SK-N-MC (cell line): ENCODE data around the gene PPP1R7.

Experiments
- DNase-seq: peaks from one replicate; pipeline ENCODE4 v3.0.0-alpha.2; 2011; ENCODE audit warnings: low read depth, low spot score
- H3K27ac ChIP-seq: fragments of 200-600 bp; sonication (generic); 2 replicates; pipeline ENCODE4 v1.5.1; 2016; ENCODE audit warnings: mixed run types
- H3K36me3 ChIP-seq: fragments of 200-600 bp; sonication (generic); 2 replicates; pipeline ENCODE4 v1.6.1; 2017; ENCODE audit warnings: antibody characterized with exemption, low read length, mixed read lengths; ENCODE audit not compliant: insufficient read depth
- H3K4me3 ChIP-seq: fragments of 200-600 bp; sonication (generic); 2 replicates; pipeline ENCODE4 v1.5.1; 2016
- H3K9ac ChIP-seq: fragments of 200-600 bp; sonication (generic); 2 replicates; pipeline ENCODE4 v1.8.0; 2017; ENCODE audit warnings: mixed run types, mixed read lengths; ENCODE audit not compliant: insufficient read length
- H3K9me3 ChIP-seq: fragments of 200-600 bp; sonication (generic); 2 replicates; pipeline ENCODE4 v1.6.1; 2017; ENCODE audit warnings: low read depth, mild to moderate bottlenecking, antibody characterized with exemption, low read length, moderate library complexity, mixed read lengths
- EZH2 ChIP-seq: fragments of 200-600 bp; sonication (generic); IDR thresholded peaks from one replicate; pipeline ENCODE4 v1.6.1; 2017; ENCODE audit warnings: antibody characterized with exemption
- FOXP2 ChIP-seq: optimal IDR thresholded peaks from 2 replicates; pipeline ENCODE3; 2011; ENCODE audit warnings: mild to moderate bottlenecking, moderate library complexity; ENCODE audit not compliant: insufficient read depth; ENCODE audit errors: extremely low read length, control extremely low read depth
- POLR2AphosphoS5 ChIP-seq: IDR thresholded peaks from 2 replicates; pipeline ENCODE4 v1.6.1; 2012; ENCODE audit warnings: mild to moderate bottlenecking, low read depth, low read length, borderline replicate concordance

Gene PPP1R7

DNA sequence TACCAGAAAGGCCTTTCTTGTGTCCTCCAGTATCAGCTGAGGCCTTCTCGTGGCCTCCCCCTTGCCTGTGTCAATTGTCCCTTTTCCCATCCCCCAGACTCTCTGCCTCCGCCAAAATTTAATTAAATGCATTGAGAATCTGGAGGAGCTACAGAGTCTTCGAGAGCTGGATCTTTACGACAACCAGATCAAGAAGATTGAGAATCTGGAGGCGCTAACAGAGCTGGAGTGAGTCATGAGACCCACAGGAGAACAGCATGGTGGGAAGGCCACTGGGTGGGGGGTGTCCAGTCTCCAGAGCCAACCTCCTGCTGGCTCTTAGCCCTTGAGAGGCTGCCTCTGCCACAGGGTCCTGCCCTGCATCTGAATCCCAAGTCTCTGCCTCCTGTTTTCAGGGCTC lies 8.8 kb downstream of the PPP1R7 start:
- Histone ChIP-seq H3K36me3 (peaks cover 10% of the 10 kb centered on the region; the same call in 1 of the 2 replicates), H3K4me3 (no peak overlapping the region), H3K27ac (no peak overlapping the region), H3K9ac (no peak overlapping the region), H3K9me3 (no peaks in the 10 kb centered on the region)
- TF ChIP-seq FOXP2 (no peak), EZH2 (no peak), POLR2AphosphoS5 (no peak)
- DNase-seq, result no peak

DNA sequence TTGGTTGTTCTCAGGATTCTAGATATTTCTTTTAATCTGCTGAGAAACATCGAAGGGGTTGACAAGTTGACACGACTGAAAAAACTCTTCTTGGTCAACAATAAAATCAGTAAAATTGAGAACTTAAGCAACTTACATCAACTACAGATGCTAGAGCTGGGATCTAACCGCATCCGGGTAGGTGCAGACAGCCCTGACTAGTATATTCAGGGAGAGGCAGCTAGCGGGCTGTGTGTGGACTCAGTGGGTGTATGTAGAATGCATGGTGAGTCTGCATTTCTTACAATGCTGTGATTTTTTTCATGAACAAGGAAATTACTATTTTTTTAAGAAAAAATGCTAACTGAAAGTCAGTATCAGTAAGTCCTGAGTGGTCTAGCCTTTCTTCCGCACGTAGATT lies 10.1 kb downstream of the PPP1R7 start:
- Histone ChIP-seq H3K9ac (no peak overlapping the region), H3K4me3 (no peak overlapping the region), H3K9me3 (no peaks in the 10 kb centered on the region), H3K36me3 (peaks cover 12% of the 10 kb centered on the region; the same call in 1 of the 2 replicates), H3K27ac (no peak overlapping the region)
- DNase-seq, result no peak
- TF ChIP-seq POLR2AphosphoS5 (no peak), EZH2 (no peak), FOXP2 (no peak)

DNA sequence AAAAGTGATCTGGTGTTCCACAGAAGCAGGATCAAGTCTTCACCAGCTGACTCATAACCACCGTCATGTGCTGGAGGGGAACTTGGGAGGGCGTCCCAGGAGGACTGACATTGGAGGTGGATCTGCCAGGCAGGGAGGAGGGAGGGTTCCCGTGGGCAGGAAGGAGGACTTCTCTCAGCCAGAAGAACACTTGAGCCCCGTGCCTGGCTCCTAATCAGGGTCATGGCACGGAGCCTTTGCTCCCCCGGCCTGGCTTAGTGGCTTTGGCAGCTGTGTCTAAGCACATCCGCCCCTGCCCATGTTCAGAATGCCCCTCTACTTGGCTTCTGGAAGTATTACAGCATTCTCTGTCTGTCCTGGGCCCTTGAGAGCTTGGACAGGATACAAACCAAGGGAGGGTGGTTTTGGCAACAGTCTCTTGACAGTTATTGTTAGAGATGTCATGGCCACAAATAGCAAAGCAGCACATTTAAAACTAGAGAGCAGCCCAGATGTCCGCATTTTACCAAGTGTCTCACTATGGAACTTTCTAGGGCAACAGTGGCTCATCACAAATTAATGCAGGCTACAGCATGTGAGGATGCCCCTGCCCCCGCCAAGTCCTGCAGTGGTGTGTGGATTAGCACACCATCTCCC lies 11.5 kb downstream of the PPP1R7 start:
- H3K9me3 ChIP-seq, result no peaks in the 10 kb centered on the region
- no peak for DNase-seq
- H3K27ac ChIP-seq, result no peak overlapping the region
- peaks cover 19% of the 10 kb centered on the region; the same call in 1 of the 2 replicates for H3K36me3 ChIP-seq
- no peak for TF ChIP-seq FOXP2
- TF ChIP-seq POLR2AphosphoS5, result no peak
- TF ChIP-seq EZH2, result no peak
- no peak overlapping the region for H3K9ac ChIP-seq
- no peak overlapping the region for H3K4me3 ChIP-seq

DNA sequence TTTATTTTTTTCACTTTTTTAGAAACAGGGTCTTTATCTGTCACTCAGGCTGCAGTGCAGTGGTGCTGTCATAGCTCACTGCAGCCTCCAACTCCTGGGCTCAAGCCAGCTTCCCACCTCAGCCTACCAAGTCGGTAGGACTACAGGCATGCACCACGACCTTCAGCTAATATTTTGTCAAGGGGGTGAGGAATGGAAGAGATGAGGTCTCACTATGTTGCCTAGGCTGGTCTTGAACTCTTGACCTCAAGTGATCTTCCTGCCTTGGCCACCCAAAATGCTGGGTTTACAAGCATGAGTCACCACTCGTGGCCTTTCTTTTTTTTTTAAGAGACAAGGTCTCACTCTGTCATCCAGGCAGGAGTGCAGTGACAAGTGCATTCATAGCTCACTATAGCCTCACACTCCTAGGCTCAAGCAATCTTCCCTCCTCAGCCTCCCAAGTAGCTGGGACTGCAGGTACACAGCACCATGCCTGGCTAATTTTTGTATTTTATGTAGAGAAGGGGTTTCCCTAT lies 13.4 kb downstream of the PPP1R7 start:
- DNase-seq, result no peak
- no peak overlapping the region for H3K4me3 ChIP-seq
- no peak overlapping the region for H3K9ac ChIP-seq
- no peaks in the 10 kb centered on the region for H3K9me3 ChIP-seq
- H3K36me3 ChIP-seq, result peaks cover 16% of the 10 kb centered on the region; the same call in 1 of the 2 replicates
- TF ChIP-seq EZH2 (no peak), FOXP2 (no peak), POLR2AphosphoS5 (no peak)
- H3K27ac ChIP-seq, result no peak overlapping the region

- no peak overlapping the region for H3K9ac ChIP-seq
- no peak overlapping the region for H3K27ac ChIP-seq
- H3K36me3 ChIP-seq, result peaks cover 32% of the 10 kb centered on the region
- TF ChIP-seq FOXP2, result no peak
- no peak for TF ChIP-seq POLR2AphosphoS5
- TF ChIP-seq EZH2, result no peak
- H3K9me3 ChIP-seq, result no peaks in the 10 kb centered on the region
- no peak for DNase-seq
- H3K4me3 ChIP-seq, result no peak overlapping the region
Observed at GRCh38 chr2:241168366-241168765, 18.1 kb downstream of the PPP1R7 start.

DNA sequence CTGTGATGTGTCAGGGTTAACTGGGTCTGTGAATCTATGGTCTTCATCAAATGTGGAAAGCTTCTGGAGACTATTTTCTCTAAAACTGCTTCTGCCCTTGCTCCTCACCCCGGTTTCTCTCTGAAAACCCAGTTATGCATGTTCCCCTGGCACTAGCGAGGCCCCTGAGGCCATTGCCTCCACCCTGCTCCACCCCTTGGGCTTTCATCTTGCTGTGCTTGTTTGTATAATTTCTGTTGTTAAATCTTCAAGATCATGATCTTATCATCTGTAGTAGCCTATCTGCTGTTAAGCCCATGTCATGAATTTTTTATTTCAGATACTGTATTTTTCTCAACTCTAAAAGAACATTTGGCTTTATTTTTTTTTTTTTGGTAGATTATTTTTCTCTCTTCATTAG lies 23.3 kb downstream of the PPP1R7 start:
- no peaks in the 10 kb centered on the region for H3K9me3 ChIP-seq
- no peak for DNase-seq
- H3K36me3 ChIP-seq, result peaks cover 20% of the 10 kb centered on the region
- TF ChIP-seq FOXP2 (no peak), POLR2AphosphoS5 (no peak), EZH2 (no peak)
- H3K4me3 ChIP-seq, result peak overlapping the region; percentile 39
- H3K27ac ChIP-seq, result peak overlapping the region; percentile 88
- H3K9ac ChIP-seq, result peak overlapping the region; percentile 20

DNA sequence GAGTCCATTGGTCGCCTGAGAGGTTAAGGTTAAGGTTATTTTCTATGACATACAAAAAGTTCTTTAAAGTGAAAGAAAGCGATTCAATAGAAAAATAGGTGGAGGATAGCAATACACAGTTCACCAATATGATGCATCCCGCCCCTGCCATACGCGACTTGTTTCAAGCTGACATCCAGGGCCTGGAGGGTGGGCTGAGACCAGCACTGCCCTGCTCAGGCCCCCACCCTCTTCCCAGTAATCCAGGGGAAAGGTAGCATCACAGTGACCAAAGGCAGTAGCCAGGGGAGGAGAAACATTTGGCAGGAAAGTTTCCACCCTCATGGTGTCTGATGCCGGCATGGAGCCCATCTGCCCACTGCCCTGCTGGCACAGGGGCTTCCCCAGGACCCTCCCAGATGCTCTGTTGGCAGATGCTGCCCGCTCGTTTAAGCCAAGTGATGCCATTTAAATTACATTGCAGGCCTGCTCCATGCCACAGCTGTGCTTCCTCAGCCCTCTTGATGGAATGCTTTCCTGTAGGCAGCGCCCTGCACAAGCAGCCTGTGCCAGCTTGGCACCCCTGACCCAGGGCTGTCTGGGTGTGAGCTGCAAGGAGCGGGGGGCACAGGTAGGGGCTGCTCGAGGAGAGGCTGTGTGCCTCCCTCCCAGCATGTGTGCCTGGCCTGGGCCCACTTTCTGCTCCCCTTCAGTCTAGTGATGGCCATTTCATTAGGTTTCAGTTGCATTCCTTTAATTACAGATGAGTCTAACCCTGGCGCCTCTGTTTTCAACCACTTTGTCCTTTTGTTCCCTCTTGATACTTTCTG lies 27.5 kb downstream of the PPP1R7 start:
- H3K27ac ChIP-seq, result no peak overlapping the region
- DNase-seq, result no peak
- H3K9ac ChIP-seq, result no peak overlapping the region
- H3K9me3 ChIP-seq, result no peaks in the 10 kb centered on the region
- TF ChIP-seq POLR2AphosphoS5, result no peak
- no peak overlapping the region for H3K4me3 ChIP-seq
- no peaks in the 10 kb centered on the region; the same call in 1 of the 2 replicates for H3K36me3 ChIP-seq

- H3K36me3 ChIP-seq, result no peaks in the 10 kb centered on the region; the same call in 1 of the 2 replicates
- H3K4me3 ChIP-seq, result no peak overlapping the region
- DNase-seq, result no peak
- no peak overlapping the region for H3K27ac ChIP-seq
- TF ChIP-seq EZH2 (no peak), FOXP2 (no peak), POLR2AphosphoS5 (no peak)
- no peaks in the 10 kb centered on the region for H3K9me3 ChIP-seq
- H3K9ac ChIP-seq, result no peak overlapping the region
Observed at GRCh38 chr2:241178961-241179360, 28.7 kb downstream of the PPP1R7 start.
